DOHH2 (cell line): ENCODE measurements around the gene ACTBL2.

Experiments used
- EZH2phosphoT487 ChIP-seq: fragments of 200-600 bp; sonication (generic); IDR thresholded peaks from 2 replicates; pipeline ENCODE4 v1.6.1; 2017; ENCODE audit warnings: borderline replicate concordance, mild to moderate bottlenecking, antibody characterized with exemption, low read length, moderate library complexity, mixed read lengths
- TF ChIP-seq, protein P1 (sequence below): fragments of 200-600 bp; sonication (generic); IDR thresholded peaks from one replicate; pipeline ENCODE4 v1.5.1; 2014; ENCODE audit warnings: antibody characterized with exemption, mild to moderate bottlenecking, low read depth, low read length; ENCODE audit not compliant: poor library complexity, severe bottlenecking

DNA sequence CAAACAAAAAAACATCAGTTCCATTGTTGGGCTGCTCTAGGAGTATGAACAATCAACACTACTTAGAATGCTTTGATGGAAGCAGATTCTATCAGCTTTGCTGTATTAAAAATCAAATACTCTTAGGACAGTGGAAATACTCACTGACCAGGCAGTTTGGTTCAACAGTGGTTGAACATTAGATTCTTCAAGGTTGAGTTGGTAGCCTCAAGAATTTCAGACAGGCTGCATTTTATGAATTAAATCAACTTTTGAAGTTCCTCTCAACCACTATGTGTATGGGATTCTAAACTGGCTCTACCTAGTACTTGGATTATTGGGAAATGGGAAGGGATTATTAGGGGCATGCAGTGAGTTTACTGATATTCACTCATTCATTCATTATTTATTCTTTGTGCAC lies 35.0 kb downstream of the ACTBL2 start:
- TF ChIP-seq EZH2phosphoT487, result no peak
- TF ChIP-seq, protein P1, sequence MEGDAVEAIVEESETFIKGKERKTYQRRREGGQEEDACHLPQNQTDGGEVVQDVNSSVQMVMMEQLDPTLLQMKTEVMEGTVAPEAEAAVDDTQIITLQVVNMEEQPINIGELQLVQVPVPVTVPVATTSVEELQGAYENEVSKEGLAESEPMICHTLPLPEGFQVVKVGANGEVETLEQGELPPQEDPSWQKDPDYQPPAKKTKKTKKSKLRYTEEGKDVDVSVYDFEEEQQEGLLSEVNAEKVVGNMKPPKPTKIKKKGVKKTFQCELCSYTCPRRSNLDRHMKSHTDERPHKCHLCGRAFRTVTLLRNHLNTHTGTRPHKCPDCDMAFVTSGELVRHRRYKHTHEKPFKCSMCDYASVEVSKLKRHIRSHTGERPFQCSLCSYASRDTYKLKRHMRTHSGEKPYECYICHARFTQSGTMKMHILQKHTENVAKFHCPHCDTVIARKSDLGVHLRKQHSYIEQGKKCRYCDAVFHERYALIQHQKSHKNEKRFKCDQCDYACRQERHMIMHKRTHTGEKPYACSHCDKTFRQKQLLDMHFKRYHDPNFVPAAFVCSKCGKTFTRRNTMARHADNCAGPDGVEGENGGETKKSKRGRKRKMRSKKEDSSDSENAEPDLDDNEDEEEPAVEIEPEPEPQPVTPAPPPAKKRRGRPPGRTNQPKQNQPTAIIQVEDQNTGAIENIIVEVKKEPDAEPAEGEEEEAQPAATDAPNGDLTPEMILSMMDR, result no peak
